GM10248 (cell line): ENCODE results near the gene CCRL2.

Experiments
- CTCF ChIA-PET: fragments of 300-600 bp; sonication (Branson Sonifier 250); formaldehyde crosslinking; extraction: SDS; loops from one replicate; lab custom pipeline; 2021; ENCODE audit warnings: antibody characterized with exemption; lab: Yijun Ruan, JAX
- POLR2A ChIA-PET: fragments of 350-650 bp; sonication (Branson Sonifier 250); formaldehyde crosslinking; extraction: SDS; loops from one replicate; lab custom pipeline; 2020; ENCODE audit warnings: antibody characterized with exemption; lab: Yijun Ruan, JAX
- DNase-seq: peaks from one replicate; pipeline ENCODE4 v3.0.0; 2012; ENCODE audit errors: extremely low spot score
- TF ChIP-seq, protein P1 (sequence below): IDR thresholded peaks from 2 replicates; pipeline ENCODE4 v1.5.1; 2012; ENCODE audit warnings: mild to moderate bottlenecking, low read depth; ENCODE audit errors: extremely low read depth, missing control alignments, control extremely low read depth

The CCRL2 gene

DNA sequence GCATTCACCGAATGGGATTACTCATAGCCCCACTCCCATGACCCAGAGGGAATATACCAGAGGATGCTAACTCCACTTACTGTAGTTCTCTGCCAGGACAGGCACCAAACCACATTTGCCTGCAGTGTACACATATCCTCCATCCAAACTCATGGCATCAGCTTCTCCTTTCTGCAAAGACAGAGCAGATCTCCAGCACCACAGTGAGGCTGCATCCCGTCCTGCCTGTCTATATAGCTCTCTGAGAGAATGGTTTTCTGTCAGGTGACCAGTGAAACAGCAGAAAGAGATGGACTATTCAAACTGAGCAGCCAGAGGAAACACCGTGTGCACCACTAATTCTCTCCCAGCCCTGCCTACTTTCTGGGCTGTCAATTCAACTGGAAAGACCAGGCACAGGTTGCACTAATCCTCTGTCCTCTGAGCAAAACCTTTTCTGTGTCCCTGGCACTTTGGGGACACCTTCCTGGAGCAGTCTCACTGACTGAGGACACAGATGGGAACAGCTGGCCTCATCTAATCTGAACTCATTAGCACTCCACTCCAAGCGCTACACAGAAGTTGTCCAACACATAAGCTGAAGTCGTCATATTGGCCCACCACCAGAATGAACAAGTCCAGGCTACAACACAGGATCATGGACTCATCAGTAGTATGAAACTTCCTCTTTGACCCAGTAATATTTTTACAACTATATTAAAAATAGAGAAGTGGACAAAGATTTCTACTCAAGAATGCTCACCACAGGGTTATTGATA lies 40.3 kb downstream of the CCRL2 start:
- TF ChIP-seq, protein P1, sequence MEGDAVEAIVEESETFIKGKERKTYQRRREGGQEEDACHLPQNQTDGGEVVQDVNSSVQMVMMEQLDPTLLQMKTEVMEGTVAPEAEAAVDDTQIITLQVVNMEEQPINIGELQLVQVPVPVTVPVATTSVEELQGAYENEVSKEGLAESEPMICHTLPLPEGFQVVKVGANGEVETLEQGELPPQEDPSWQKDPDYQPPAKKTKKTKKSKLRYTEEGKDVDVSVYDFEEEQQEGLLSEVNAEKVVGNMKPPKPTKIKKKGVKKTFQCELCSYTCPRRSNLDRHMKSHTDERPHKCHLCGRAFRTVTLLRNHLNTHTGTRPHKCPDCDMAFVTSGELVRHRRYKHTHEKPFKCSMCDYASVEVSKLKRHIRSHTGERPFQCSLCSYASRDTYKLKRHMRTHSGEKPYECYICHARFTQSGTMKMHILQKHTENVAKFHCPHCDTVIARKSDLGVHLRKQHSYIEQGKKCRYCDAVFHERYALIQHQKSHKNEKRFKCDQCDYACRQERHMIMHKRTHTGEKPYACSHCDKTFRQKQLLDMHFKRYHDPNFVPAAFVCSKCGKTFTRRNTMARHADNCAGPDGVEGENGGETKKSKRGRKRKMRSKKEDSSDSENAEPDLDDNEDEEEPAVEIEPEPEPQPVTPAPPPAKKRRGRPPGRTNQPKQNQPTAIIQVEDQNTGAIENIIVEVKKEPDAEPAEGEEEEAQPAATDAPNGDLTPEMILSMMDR, result no peak
- ChIA-PET CTCF (no interaction called here), POLR2A (no interaction called here)
- DNase-seq, result no peak

DNA sequence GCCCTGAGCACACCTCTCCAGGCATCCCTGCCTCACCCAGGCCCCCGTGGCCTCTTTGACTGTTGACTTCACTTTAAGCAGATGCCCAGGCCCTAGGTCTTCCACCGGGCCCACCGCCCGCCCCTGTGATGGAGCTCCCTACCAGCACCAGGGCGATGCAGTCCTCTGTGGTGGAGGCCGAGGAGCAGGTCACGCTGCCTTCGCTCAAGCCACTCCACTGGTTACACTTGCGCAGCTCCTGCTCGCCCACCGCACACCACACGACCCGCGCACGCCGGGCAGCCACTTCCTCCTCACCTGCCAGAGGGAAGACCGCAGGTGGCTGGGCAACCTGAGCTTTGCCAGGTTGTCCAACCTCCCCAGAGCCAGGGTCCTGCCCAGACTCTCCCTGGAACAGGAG lies 41.7 kb downstream of the CCRL2 start:
- TF ChIP-seq, protein P1, result no peak
- CTCF ChIA-PET, result interaction anchor here (0.8 to 3.1 kb wide), 6 partner anchors 11 to 172 kb away, joined by 3 to 11 read pairs (median 6); no protein-coding TSS in a partner anchor
- no peak for DNase-seq
- POLR2A ChIA-PET, result no interaction called here

DNA sequence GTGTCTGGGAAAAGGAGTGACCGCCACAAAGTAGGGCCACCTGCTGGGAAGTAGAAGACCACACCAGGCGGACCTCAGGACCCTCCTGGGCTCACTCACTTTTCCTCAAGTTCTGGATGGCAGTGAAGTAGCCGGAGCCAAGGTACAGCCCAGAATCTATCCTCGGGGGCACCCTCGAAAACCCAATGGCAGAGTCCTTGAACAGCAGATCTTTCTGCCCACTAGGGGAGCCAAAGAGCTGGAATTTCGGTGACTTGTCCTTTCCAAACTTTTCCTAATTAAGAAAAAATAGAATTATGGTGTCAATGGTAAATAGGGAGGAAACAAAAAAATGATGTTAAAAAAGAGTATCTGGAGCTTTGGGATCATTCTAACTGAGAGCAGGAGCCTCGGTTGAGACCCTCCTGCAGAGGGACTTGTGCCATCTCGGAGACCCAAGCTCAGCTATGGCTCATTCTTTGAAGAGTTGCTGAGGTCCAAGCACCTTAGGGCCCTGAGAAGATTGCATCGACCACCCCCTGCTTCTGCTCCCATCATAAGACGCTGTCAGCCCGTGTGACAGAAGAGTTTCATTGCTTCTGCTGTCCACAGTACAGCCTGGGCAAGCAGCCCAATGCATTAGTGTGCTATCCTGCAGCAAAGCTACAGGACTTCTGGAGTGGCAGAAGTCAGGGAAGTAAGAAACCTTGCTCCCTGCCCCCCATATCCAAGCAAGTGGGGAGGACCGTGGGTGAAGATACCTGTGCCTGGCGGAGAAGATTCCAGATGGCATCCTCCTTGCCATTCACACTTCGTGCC lies 42.9 kb downstream of the CCRL2 start:
- POLR2A ChIA-PET, result no interaction called here
- CTCF ChIA-PET, result interaction anchor here (0.9 to 3.1 kb wide), 11 partner anchors 9 to 174 kb away, joined by 3 to 11 read pairs (median 4); no protein-coding TSS in a partner anchor
- TF ChIP-seq, protein P1, result peak; percentile 29
- no peak for DNase-seq

DNA sequence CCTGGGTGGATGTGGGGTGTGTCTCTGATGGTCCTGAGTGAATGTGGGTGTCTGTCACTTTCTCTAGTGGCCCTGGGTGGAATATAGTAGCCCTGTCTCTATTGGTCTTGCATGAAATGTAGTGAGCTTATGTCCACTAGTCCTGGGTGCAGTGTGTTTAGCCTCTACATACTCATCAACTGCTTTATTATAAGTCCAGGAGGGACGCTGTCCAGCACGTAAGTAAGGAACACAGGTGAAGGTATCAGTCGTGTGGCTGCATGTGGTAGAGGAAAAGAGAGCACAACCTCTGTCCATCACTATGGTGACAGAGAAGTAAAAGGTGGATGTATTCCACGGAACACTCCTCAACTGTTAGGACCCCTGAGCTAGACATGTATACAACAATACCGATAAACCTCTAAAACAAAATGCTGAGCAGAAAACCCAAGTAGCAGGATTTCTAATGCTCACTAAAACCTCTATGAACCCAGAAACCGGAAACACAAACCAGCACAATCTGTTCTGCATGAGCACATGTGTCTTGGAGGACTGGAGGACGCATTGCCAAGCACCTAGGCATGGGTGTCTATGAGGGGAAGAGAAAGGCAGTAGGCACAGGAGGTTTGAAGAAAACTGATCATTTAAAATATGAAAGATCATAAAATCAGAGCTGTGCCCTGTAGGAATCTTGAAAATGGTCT lies 46.6 kb downstream of the CCRL2 start:
- POLR2A ChIA-PET, result no interaction called here
- no peak for DNase-seq
- TF ChIP-seq, protein P1, result no peak
- CTCF ChIA-PET, result interaction anchor here (1.5 to 2.7 kb wide), 2 partner anchors 36 to 105 kb away, joined by 4 to 8 read pairs; no protein-coding TSS in a partner anchor

DNA sequence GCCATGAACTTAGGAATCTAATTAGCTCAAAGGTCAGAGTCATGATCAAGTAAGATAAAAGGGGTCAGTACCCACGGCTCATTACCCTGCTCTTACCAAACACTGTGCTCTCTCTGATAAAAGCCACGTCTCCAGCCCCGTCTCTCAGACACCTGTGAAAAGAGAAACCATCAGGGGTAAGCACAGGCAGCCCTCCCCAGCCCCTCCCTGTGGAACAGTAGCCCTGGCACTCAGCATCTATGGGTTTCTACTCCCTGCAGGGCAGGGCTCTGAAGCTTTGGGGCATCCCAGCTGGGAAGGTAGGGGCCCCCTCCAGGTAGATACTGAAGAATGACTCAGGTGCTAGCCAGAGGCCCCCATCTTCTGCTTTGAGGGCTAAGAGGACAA lies 47.1 kb downstream of the CCRL2 start:
- TF ChIP-seq, protein P1, result no peak
- ChIA-PET POLR2A (no interaction called here), CTCF (interaction anchor here (2.7 kb wide), 1 partner anchor 104 kb away, joined by 8 read pairs; no protein-coding TSS in a partner anchor)
- no peak for DNase-seq

DNA sequence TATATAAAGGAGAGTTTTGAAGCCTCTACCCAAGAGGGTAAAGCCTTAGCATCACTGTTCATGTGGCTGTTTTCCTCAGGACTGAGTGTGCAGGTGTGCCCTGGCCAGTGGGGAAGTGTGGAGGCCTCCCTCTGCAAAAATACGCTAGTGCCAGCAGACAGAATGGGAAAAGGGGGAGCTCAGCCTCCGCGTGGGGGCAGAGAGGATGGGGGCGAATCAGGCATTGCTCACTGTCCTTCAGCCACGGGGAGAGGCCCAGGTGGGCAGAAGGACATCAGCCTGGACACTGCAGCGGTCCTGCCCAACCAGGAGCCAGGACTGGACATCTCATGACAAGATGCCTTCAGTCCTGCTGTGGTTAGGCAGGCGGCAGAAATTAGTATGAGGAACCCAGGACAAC lies 47.5 kb downstream of the CCRL2 start:
- ChIA-PET POLR2A (no interaction called here), CTCF (interaction anchor here (1.2 to 2.7 kb wide), 2 partner anchors 12 to 104 kb away, joined by 4 to 8 read pairs; no protein-coding TSS in a partner anchor)
- TF ChIP-seq, protein P1, result no peak
- DNase-seq, result no peak
